ENCODE results near the gene CLDND2.

CLDND2 gene

DNA sequence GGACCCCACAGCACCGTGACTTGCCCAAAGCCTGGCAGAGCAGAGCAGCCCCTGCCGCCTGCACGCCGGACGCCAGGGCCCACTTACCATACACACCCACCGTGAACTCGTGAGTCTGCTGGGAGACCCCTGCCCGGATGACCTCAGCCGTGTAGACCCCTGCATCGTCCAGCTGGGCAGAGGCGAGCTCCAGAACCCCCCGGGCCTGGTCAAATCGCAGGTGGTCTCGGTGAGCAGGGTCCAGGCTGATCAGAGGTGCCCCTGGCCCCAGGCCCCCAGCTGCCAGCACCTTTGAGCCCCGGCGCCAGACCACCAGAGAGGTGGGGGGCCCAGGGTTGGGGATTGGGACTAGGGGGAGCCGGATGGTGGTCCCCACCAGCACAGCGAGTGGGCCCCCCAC is 27.7 kb downstream of the CLDND2 start:
- DNase-seq (ENCODE audit: low read depth) = no peak
- no peak overlapping the region for H3K4me3 ChIP-seq (ENCODE audit: low read length)
- TF ChIP-seq, protein P1, sequence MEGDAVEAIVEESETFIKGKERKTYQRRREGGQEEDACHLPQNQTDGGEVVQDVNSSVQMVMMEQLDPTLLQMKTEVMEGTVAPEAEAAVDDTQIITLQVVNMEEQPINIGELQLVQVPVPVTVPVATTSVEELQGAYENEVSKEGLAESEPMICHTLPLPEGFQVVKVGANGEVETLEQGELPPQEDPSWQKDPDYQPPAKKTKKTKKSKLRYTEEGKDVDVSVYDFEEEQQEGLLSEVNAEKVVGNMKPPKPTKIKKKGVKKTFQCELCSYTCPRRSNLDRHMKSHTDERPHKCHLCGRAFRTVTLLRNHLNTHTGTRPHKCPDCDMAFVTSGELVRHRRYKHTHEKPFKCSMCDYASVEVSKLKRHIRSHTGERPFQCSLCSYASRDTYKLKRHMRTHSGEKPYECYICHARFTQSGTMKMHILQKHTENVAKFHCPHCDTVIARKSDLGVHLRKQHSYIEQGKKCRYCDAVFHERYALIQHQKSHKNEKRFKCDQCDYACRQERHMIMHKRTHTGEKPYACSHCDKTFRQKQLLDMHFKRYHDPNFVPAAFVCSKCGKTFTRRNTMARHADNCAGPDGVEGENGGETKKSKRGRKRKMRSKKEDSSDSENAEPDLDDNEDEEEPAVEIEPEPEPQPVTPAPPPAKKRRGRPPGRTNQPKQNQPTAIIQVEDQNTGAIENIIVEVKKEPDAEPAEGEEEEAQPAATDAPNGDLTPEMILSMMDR (conservative IDR thresholded peaks at IDR 0.05; ENCODE audit: low read length) = no peak

DNA sequence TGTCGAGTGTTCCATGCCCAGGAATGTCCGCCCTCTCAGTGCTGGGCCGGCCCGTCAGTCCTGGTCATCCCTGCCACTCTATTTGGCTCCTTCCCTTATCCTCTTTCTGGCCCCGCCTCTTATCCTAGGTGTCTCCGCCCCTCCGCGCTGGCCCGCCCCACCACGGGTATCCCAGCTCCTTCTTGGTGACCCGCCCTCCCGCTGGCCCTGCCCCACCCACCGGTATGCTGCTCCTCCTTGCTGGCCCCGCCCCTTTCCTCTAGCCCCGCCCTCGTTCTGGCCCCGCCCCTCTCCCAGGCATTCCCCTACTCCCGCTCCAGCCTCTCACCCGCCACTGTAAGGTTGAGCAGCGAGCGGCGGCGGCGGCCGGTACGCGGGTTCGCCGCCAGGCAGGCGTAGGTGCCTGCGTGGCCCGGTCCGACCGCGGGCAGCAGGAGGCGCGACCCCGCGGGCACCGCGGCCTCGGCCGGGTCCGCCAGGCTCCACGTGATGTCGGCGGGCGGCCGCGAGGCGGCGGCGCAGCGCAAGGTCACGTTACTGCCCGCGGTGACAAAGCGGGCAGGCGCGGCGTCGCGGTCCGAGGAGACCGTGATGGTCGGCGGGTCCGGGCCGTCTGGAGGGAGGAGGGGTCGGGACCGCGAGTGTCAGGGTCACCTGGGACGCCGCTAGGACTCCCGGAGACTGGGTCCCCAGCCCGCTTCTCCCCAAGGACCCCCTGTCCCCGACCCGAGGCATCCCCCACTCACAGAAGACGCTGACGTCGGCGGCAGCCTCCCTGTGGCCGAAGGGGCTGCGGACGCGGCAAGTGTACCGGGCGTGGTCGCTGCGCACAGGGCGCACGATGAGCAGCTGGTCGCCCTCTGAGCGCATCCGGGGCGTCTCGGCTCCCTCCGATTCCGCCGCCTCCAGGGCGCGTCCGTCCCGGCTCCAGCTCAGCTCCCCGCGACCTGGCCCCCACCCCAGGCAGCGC is 28.8 kb downstream of the CLDND2 start:
- H3K4me3 ChIP-seq (ENCODE audit: low read length) = peak overlapping the region; percentile 68
- TF ChIP-seq, protein P1 (conservative IDR thresholded peaks at IDR 0.05; ENCODE audit: low read length) = no peak
- DNase-seq (ENCODE audit: low read depth) = peak; percentile 97

DNA sequence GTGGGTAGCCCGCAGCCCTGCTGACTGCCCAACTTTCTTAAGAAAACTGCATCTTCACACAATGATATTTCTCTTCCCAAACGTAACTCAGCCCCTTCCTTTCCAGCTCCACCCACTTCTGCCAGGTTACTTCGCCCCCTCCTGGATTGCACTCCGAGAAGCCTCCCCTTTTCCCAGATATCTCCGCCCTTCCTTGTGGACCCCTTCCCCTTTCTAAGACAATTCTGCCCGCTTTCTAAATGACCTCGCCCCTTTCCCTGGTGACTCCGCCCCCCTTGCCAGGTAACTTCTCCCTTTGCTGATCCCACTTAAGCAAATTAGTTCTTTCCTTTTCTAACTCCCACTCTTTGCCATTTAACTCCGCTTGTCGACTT is 29.5 kb downstream of the CLDND2 start:
- peak overlapping the region; percentile 68 for H3K4me3 ChIP-seq (ENCODE audit: low read length)
- DNase-seq (ENCODE audit: low read depth) = no peak
- TF ChIP-seq, protein P1 (conservative IDR thresholded peaks at IDR 0.05; ENCODE audit: low read length) = 0 out of 2 replicates have a peak, but pooled peaks have one; percentile 24

- peak overlapping the region; percentile 68 for H3K4me3 ChIP-seq (ENCODE audit: low read length)
- TF ChIP-seq, protein P1 (conservative IDR thresholded peaks at IDR 0.05; ENCODE audit: low read length) = peak; percentile 64
- DNase-seq (ENCODE audit: low read depth) = peak; percentile 63
Observed at GRCh38 chr19:51338563-51339312, 30.1 kb downstream of the CLDND2 start.

DNA sequence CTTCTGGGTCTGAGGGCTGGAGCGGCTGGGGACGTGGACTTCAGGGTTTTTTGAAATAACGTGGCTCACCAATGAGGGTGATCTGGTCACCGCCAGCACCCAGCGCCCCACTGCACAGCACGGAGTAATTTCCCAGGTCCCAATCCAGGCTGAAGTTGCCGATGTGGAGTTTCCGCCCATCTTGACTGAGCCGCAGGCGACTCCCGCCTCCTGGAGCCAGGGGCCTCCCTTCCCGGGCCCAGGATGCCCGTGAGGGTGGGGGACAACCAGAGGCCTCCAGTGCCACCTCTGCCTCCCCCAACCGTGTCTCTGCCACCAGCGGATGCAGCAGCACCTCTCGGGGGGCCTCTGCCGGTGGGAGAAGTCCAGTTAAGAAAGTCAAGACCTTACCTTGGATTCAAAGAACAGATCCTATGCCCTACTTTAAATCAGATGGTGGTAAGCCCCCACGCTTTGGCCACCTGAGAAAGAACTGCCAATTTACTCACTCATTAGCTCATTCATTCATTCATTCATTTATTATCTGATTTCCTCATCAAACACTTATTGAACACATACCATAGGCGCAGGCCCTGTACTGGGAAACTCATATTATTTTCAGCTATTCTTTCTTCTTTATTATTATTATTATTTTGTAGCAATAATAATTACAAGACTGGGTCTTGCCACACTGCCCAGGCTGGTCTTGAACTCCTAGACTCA is 30.8 kb downstream of the CLDND2 start:
- TF ChIP-seq, protein P1 (conservative IDR thresholded peaks at IDR 0.05; ENCODE audit: low read length) = no peak
- H3K4me3 ChIP-seq (ENCODE audit: low read length) = no peak overlapping the region; the same call in 1 of the 2 replicates

GRCh38 chr19:51337141-51337860 is 31.5 kb downstream of the CLDND2 start:
- DNase-seq (ENCODE audit: low read depth) = no peak
- no peak overlapping the region for H3K4me3 ChIP-seq (ENCODE audit: low read length)
- TF ChIP-seq, protein P1 (conservative IDR thresholded peaks at IDR 0.05; ENCODE audit: low read length) = no peak

More for the DNA sequence above, 30.8 kb downstream of the CLDND2 start:
- DNase-seq (ENCODE audit: low read depth) = no peak

Data from AG10803 (cell line).